Natural killer cell (primary cell): ENCODE measurements around the gene CGNL1. TPM values are rescaled to one million over a fixed set of nuclear protein-coding genes. Genes with fewer than 3 reads are reported as not detected.

Experiments
- ATAC-seq, 3 donors: fragments of 150-1000 bp in 2 of 3; fragments of 200-7000 bp in 1 of 3; cut with Tn5 transposase; 1 replicate in 1 of 3; 2 replicates in 2 of 3; pipeline ENCODE4 v1.10.0; 2021; ENCODE audit warnings: mild to moderate bottlenecking in 2 of 3, moderate library complexity in 2 of 3
- DNase-seq, 2 donors: peaks; one replicate each; pipeline versions ENCODE4 v3.0.0 to v3.0.0-alpha.2; 2013 to 2021; ENCODE audit warnings: mixed read lengths in 1 of 2
- H3K27ac ChIP-seq: one replicate; pipeline ENCODE4 v1.5.1; 2013; ENCODE audit warnings: mild to moderate bottlenecking, low read length
- H3K27me3 ChIP-seq: one replicate; pipeline ENCODE4 v1.6.1; 2013; ENCODE audit warnings: low read length; ENCODE audit not compliant: control insufficient read depth, insufficient read depth
- H3K36me3 ChIP-seq: one replicate; pipeline ENCODE4 v1.6.1; 2013; ENCODE audit warnings: low read length; ENCODE audit not compliant: control insufficient read depth, insufficient read depth
- H3K4me1 ChIP-seq: one replicate; pipeline ENCODE4 v1.6.1; 2013; ENCODE audit warnings: low read length; ENCODE audit not compliant: control insufficient read depth, insufficient read depth
- H3K4me3 ChIP-seq: one replicate; pipeline ENCODE4 v1.5.1; 2013; ENCODE audit warnings: low read length
- H3K9me3 ChIP-seq: one replicate; pipeline ENCODE4 v1.6.1; 2013; ENCODE audit warnings: low read length; ENCODE audit not compliant: control insufficient read depth, insufficient read depth
- H3K27ac Mint-ChIP-seq, 2 donors: one replicate each; pipeline ENCODE4 v1.8.0; 2022; ENCODE audit warnings: mild to moderate bottlenecking in 2 of 2, mixed read lengths in 2 of 2, moderate library complexity in 1 of 2
- H3K27me3 Mint-ChIP-seq, 2 donors: one replicate each; pipeline ENCODE4 v1.8.0; 2022; ENCODE audit warnings: low read depth in 2 of 2, mixed read lengths in 2 of 2
- H3K36me3 Mint-ChIP-seq: one replicate; pipeline ENCODE4 v1.8.0; 2022; ENCODE audit warnings: mixed read lengths
- H3K4me1 Mint-ChIP-seq, 2 donors: one replicate each; pipeline ENCODE4 v1.8.0; 2022; ENCODE audit warnings: mixed read lengths in 2 of 2
- H3K4me3 Mint-ChIP-seq: one replicate; pipeline ENCODE4 v1.8.0; 2022; ENCODE audit warnings: mild to moderate bottlenecking, moderate library complexity, mixed read lengths
- H3K9me3 Mint-ChIP-seq, 2 donors: one replicate each; pipeline ENCODE4 v1.8.0; 2022; ENCODE audit warnings: mixed read lengths in 2 of 2
- WGBS: methylation state at CpG from one replicate; pipeline ENCODE4 v1.1.7; 2013; ENCODE audit warnings: missing lambda C conversion rate; ENCODE audit not compliant: insufficient coverage; 5-methylcytosine and 5-hydroxymethylcytosine counted together
- intact Hi-C: fragments of 100-400 bp; cut with micrococcal nuclease; formaldehyde crosslinking; loops from one replicate; pipeline ENCODE4 v1.14.2; 2022
- total RNA-seq, 4 donors: library from RNA; stranded (reverse); fragments of 120-200 nt in 1 of 4; gene quantifications; one replicate each; pipeline versions ENCODE4 v1.2.3 to v1.2.4, GENCODE V29; 2013 to 2022
- TF ChIP-seq, protein P1 (sequence below): fragments of 200-600 bp; IDR thresholded peaks from one replicate; pipeline ENCODE4 v1.8.0; 2022; ENCODE audit warnings: antibody characterized with exemption

Gene CGNL1
- total RNA-seq, 3 donors from 2014 or later (not counting 1 experiment from before 2014, with no cell fraction given): not detected

GRCh38 chr15:57398336-57398735 is 22.0 kb downstream of the CGNL1 start:
- Histone ChIP-seq H3K9me3 (no peaks in the 10 kb centered on the region), H3K4me3 (no peak overlapping the region), H3K27ac (no peak overlapping the region), H3K36me3 (no peaks in the 10 kb centered on the region), H3K4me1 (no peaks in the 10 kb centered on the region), H3K27me3 (no peaks in the 10 kb centered on the region)
- Mint-ChIP-seq H3K36me3 (no peaks in the 10 kb centered on the region), H3K27me3 (peaks cover 3 to 19% of the 10 kb centered on the region in 2 donors), H3K4me3 (no peak overlapping the region), H3K27ac (no peak overlapping the region), H3K9me3 (no peaks in the 10 kb centered on the region), H3K4me1 (no peaks in the 10 kb centered on the region)
- intact Hi-C loops: no loop called here
- DNase-seq (no peak), ATAC-seq (no peak)
- WGBS: 87% methylated on average over 6 of the region's 6 CpGs
- TF ChIP-seq, protein P1, sequence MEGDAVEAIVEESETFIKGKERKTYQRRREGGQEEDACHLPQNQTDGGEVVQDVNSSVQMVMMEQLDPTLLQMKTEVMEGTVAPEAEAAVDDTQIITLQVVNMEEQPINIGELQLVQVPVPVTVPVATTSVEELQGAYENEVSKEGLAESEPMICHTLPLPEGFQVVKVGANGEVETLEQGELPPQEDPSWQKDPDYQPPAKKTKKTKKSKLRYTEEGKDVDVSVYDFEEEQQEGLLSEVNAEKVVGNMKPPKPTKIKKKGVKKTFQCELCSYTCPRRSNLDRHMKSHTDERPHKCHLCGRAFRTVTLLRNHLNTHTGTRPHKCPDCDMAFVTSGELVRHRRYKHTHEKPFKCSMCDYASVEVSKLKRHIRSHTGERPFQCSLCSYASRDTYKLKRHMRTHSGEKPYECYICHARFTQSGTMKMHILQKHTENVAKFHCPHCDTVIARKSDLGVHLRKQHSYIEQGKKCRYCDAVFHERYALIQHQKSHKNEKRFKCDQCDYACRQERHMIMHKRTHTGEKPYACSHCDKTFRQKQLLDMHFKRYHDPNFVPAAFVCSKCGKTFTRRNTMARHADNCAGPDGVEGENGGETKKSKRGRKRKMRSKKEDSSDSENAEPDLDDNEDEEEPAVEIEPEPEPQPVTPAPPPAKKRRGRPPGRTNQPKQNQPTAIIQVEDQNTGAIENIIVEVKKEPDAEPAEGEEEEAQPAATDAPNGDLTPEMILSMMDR: no peak

DNA sequence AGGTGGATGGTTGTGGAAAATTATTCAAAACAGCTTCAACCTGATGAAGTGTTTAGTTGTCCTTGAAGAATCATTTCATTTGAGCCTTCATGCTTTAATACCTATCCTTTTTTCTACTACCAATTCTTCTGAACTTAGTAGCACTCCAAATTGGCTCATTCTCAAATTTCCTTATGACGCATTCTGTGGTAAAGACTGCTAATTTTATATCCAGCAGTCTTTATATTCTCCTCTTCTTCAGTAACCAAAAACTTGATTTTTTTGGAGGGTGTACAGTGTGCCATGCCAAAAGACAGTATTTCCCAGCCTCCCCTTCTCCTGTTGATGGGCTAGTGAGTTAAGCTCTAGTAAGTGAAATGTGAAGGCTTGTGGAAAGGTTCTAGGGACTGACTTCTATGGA is 25.2 kb downstream of the CGNL1 start:
- no peaks in the 10 kb centered on the region for H3K36me3 ChIP-seq
- Mint-ChIP-seq H3K36me3 (no peaks in the 10 kb centered on the region), H3K9me3 (no peaks in the 10 kb centered on the region), H3K27ac (no peak overlapping the region), H3K27me3 (peaks cover 3 to 6% of the 10 kb centered on the region in 2 donors), H3K4me3 (no peak overlapping the region), H3K4me1 (no peaks in the 10 kb centered on the region)
- no peak overlapping the region for H3K27ac ChIP-seq
- WGBS: 100% methylated on average over 1 of the region's 1 CpG
- no peaks in the 10 kb centered on the region for H3K27me3 ChIP-seq
- H3K4me3 ChIP-seq: no peak overlapping the region
- no peaks in the 10 kb centered on the region for H3K9me3 ChIP-seq
- DNase-seq: no peak
- no peak for ATAC-seq
- H3K4me1 ChIP-seq: no peaks in the 10 kb centered on the region
- TF ChIP-seq, protein P1: no peak
- intact Hi-C loops: no loop called here

DNA sequence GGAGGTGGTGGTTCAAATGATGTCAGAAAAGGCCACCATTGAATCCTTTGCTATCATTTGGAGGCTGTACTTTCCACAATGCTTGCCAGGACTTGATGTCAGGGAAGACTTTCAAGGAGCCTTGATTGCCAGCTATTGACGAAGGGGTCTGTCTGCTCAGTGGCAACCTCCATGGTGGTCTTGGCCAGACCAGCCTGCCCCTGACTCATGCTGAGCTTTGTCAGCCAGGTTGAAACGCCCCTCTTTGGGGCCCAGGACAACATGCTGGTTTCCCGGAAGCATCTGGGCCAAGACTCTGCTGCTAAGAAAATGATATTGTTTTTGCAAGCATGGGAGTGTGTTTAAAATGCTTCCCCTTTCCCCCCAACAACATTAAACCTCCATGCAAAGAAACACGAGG is 26.7 kb downstream of the CGNL1 start:
- no peaks in the 10 kb centered on the region for H3K9me3 ChIP-seq
- no peak overlapping the region for H3K4me3 Mint-ChIP-seq
- no peak overlapping the region for H3K27ac ChIP-seq
- ATAC-seq: no peak
- no peaks in the 10 kb centered on the region for H3K27me3 ChIP-seq
- no peaks in the 10 kb centered on the region for H3K36me3 ChIP-seq
- H3K27me3 Mint-ChIP-seq: no peaks in the 10 kb centered on the region
- H3K27ac Mint-ChIP-seq: no peak overlapping the region
- 39% methylated on average over 4 of the region's 4 CpGs for WGBS
- no peaks in the 10 kb centered on the region for H3K9me3 Mint-ChIP-seq
- H3K4me1 Mint-ChIP-seq: no peaks in the 10 kb centered on the region
- no peaks in the 10 kb centered on the region for H3K4me1 ChIP-seq
- no peaks in the 10 kb centered on the region for H3K36me3 Mint-ChIP-seq
- DNase-seq: no peak
- TF ChIP-seq, protein P1: no peak
- H3K4me3 ChIP-seq: no peak overlapping the region
- intact Hi-C loops: no loop called here

- no peaks in the 10 kb centered on the region for H3K9me3 Mint-ChIP-seq
- ATAC-seq (no peak), DNase-seq (no peak)
- no peaks in the 10 kb centered on the region for H3K9me3 ChIP-seq
- no peak overlapping the region for H3K4me3 ChIP-seq
- intact Hi-C loops: no loop called here
- H3K36me3 Mint-ChIP-seq: no peaks in the 10 kb centered on the region
- no peaks in the 10 kb centered on the region for H3K36me3 ChIP-seq
- H3K4me3 Mint-ChIP-seq: no peak overlapping the region
- no peaks in the 10 kb centered on the region for H3K4me1 Mint-ChIP-seq
- no peak overlapping the region for H3K27ac Mint-ChIP-seq
- TF ChIP-seq, protein P1: no peak
- no peaks in the 10 kb centered on the region for H3K27me3 ChIP-seq
- H3K4me1 ChIP-seq: no peaks in the 10 kb centered on the region
- H3K27me3 Mint-ChIP-seq: no peaks in the 10 kb centered on the region
- WGBS: 84% methylated on average over 5 of the region's 5 CpGs
- H3K27ac ChIP-seq: no peak overlapping the region
These were observed 27.4 kb downstream of the CGNL1 start for GRCh38 chr15:57403566-57404325.
